Measurements from ENCODE around the gene MYH8.

Gene MYH8

DNA sequence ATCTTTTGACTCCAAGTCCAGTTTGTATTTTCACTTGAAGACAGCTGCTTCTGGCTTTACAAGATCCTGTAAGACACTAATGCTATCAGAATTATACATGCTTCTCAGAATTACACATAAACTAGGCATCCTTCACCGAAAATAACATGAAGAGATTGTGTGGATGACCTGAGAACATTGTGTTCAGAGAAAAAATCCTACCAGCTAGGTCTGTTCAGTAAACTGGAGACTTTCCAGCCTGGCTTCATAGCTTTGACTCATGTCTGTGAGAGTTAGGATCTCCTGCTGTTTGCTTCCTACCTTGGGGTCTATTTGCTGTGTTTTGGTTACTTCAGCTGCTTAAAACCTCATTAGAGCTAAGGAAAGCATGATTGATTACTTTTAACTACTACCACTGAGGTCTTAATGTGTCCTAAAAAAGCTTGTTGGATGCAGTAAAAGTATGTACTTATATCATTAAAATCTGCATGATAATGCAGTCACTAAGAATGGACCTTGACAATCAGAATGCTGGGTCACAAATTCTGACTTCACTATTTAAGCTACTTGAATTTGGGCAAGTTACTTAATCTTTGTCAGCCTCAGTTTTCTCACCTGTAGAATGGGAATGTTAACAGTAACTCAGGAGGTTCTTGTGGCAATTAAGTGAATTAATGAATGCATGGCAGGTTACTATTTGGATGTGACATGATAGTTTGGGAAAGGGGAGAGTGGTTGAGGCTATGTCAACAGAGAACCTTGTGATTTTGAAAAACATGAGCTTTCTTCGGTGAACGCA is 40.9 kb downstream of the MYH8 start:
- DNase-seq, result no peak

DNA sequence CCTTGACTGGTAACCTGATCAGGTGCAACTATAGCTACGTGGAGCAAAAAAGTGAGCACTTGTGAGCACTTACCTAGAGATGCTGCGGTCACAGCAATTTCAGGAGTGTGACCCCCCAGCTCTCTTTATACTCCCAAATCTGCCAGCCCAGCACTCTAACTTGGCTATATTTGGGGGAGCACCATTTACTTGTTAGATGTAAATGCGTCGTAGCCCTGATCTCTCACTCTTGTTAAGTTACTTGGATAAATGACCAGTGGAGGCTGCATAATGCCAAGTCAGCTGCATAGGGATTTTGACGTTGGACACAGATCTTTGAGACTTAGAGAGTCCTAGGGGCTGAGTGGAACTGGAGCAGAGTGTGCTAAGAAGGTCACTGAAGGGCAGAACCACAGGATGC is 48.8 kb downstream of the MYH8 start, which contains the start of gene MYH13:
TSS of gene MYH13 (minus strand) at position 101 of the 400 bp plus-strand sequence. CDS start 8,476 bp downstream, outside the sequence.
- no peak for DNase-seq

DNA sequence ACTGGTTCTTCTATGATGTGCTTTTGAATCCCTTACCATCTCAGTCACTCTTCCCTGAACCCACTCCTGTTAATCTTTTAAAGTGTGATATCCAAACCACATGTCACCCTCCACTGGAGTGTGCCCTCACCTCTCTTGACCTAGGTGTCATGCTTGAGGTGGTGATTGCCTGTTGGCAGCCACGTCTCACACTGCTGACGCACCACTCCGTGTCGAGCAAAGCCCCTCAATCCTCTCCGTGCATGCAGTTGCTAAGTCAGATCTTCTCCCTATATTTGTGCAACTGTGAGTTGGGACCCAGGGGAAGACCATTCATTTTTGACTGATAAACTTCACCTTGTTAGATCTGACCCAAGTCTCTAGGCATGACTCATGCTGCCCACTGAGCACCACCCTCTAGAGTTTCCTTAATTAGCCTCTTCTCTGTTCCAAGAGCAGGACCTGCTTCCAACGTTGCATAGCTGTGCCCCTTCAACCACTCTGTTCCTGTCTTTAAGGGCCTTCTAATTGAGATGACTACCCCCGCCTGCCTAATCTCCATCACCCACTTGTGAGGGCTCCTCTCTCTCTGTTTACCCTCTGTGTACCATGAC is 51.6 kb downstream of the MYH8 start:
- DNase-seq, result no peak

DNA sequence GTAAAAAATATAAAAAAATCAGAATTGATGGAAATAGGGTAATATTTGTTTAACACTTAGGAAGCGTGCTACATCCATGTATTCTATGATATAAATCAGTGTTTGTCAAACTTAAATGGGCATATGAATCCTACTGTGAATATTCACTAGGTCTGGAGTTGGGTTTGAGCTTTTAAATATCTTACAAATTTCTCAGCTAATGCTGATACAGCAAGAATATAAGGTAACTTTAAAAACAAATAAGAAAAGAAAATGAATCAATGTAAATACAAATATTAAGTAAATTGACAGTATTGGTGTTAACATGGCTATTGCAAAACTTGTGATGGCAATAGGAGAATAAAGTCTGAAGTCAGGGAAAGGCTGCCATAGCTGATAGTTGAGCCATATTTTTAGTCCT is 52.5 kb downstream of the MYH8 start:
- no peak for DNase-seq

DNA sequence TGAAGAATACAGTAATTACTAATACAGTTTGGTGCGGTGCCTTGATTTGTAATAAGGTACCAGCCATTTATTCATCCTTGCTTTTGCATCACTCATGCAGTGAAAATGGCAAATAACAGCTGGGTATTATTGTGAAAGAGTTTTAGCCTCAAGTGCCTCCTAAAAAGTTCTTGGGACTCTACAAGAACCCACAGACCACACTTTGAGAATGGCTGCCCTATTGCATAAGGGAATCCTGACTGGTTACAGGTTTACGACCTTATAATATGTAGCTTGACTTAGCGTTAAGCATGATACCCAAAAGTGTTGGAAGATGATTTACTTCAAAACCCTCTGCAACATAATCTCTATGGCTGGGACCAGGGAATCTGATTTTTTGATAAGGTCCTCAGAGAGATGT is 53.2 kb downstream of the MYH8 start:
- DNase-seq, result no peak

DNA sequence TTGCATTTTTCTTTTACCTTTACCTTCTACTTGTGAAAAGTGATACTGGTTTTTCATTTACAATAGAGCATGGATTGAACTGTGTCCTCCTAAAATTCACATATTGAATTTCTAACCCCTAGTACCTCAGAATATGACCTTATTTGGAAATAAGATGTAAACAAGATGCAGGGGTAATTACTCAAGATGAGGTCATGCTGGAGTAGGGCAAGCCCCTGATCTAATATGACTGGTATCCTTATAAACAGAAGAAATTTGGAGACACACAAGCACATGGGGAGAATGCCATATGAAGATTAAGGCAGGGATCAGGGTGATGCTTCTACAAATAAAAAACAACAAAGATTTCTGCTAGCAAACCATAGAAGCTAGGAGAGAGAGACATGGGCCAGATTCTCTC is 61.2 kb downstream of the MYH8 start:
- no peak for DNase-seq

DNA sequence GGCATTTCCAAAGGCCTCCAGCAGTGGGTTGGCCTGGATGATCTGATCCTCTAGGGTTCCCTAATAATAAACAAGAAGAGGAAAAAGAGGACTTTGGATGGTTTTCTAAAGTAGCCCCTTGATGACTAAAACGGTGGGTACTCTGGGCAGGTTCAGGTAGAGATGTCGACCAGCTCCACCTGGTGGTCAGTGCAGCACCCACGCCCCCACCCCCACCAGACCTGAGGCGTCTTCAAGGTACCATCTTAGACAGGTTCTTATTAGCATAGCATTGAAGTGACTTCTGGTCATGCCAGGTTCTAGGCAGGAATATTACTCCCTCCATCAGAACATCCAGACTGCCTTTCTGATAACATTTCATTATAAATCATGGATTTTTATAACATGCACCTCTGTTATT is 64.0 kb downstream of the MYH8 start:
- no peak for DNase-seq

DNA sequence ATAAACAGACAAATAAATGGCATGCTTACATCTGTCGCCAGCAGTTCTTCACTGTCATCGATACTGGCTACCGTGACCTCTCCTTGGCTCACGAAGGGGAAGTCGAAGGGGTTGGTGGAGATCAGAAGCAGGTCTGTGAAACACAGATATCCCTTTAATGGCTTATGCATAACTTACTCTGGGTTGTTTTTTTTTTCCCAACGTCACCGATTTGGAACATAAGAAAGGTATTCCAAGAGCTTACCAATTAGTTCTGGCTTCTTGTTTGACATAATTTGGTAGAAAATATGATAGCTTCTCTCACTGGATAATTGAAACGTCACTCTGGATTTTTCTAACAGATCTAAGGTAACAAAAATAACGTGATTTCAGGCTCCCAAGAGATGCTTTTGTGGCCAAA is 67.1 kb downstream of the MYH8 start:
- no peak for DNase-seq

DNA sequence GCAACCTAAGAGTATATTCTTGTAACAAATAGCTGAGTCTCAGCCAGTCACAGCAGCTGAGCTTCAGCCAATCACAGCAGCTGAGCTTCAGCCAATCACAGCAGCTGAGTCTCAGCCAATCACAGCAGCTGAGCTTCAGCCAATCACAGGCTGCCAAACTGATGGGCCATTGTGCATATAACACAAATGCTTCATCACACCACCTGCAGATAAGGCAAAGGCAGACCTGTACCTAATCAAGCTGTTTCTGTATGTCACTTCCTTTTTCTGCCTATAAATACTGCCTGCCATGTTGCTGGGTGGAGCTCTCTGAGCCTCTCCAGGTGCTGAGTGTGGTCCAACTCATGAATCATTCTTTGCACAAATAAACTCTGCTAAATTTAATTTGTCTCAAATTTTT is 68.9 kb downstream of the MYH8 start:
- DNase-seq, result no peak

DNA sequence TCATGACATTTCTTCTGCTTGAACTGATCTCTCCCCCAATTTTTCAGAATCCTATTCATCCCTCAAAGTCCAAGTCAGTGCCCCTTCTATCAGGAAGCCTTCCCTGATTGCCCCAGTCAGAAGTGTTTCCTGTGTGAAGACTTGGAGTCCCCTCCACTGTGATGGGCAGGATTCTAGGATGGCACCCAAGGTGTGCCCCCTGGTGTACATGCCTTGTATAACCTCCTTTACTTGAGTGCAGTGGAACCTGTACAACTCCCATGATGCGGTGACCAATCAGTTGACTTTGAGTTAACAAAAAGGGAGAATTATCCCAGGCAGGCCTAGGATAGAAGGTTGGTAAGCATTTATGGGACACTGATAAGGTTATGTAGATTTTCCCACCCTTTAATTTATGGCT is 72.3 kb downstream of the MYH8 start:
- DNase-seq, result no peak

DNA sequence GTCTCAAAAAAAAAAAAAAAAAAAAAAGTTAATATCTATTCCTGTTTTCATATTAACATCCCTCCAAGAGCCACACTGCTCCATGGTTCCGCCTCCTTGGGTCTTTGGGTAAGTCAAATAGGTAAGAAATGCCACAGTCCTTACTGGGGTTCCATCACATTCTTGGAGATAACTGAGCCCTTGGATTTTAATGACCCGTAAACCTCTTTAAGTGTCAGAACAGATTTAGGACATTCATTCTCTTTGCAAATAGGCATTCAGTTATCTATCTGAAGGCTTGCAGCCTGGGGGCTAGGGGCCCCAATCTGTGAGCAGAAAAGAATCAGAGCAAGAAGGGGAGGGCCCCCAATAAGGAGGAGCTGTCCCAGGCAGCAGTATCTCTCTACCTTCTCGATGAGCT is 76.9 kb downstream of the MYH8 start:
- DNase-seq, result no peak

Measured in activated CD4-positive, CD25-positive, alpha-beta regulatory T cell treated with anti-CD3 and anti-CD28 coated beads, Interleukin-2, amount 50 U/mL, for 72 hours (primary cell).